ENCODE results near the gene CX3CL1. TPM values are rescaled to one million over a fixed set of nuclear protein-coding genes. Genes with fewer than 3 reads are reported as not detected.
"Not testable (repeated sequence)": the region's sequence is repeated elsewhere in the genome, so short reads cannot be mapped to it uniquely, and the experiment has no call there.

Gene CX3CL1
- total RNA-seq, 6 donors from 2014 or later: 6.3 to 106 (median 31.7) TPM

- TF ChIP-seq POLR2AphosphoS5 (IDR thresholded peaks at IDR 0.05): no peak
- TF ChIP-seq POLR2A (IDR thresholded peaks at IDR 0.05): no peak
- no peak for TF ChIP-seq EP300 (IDR thresholded peaks at IDR 0.05)
- TF ChIP-seq CTCF (IDR thresholded peaks at IDR 0.05): no peak
- no peak for ATAC-seq (ENCODE audit: low FRiP score in 2 of 2)
- H3K36me3 ChIP-seq: no peaks in the 10 kb centered on the region
Measured at GRCh38 chr16:57333402-57333801, 38.9 kb upstream of the CX3CL1 start.

GRCh38 chr16:57335366-57335765 is 36.9 kb upstream of the CX3CL1 start:
- Histone ChIP-seq H3K9me3 (peaks cover 0 to 2% (median 0%) of the 10 kb centered on the region in 4 donors), H3K36me3 (no peaks in the 10 kb centered on the region), H3K4me3 (no peak overlapping the region), H3K27me3 (no peaks in the 10 kb centered on the region), H3K4me1 (peaks cover 0 to under 1% (median 0%) of the 10 kb centered on the region in 4 donors), H3K27ac (no peak overlapping the region)
- TF ChIP-seq EP300 (IDR thresholded peaks at IDR 0.05) (no peak), POLR2AphosphoS5 (IDR thresholded peaks at IDR 0.05) (no peak), CTCF (IDR thresholded peaks at IDR 0.05) (no peak), POLR2A (IDR thresholded peaks at IDR 0.05) (no peak)
- WGBS, 2 donors: 67 to 74% methylated on average over 4 of the region's 4 CpGs
- DNase-seq: no peak
- ATAC-seq (ENCODE audit: low FRiP score in 2 of 2): no peak

More at GRCh38 chr16:57333402-57333801, 38.9 kb upstream of the CX3CL1 start:
- Histone ChIP-seq H3K9me3 (peaks cover 0 to 2% (median 0%) of the 10 kb centered on the region in 4 donors), H3K27ac (no peak overlapping the region), H3K27me3 (no peaks in the 10 kb centered on the region), H3K4me1 (no peaks in the 10 kb centered on the region), H3K4me3 (no peak overlapping the region)
- WGBS, 2 donors: 75 to 88% methylated on average over 1 of the region's 1 CpG
- DNase-seq: no peak

- DNase-seq: no peak
- TF ChIP-seq EP300 (IDR thresholded peaks at IDR 0.05): no peak
- TF ChIP-seq CTCF (IDR thresholded peaks at IDR 0.05): no peak
- TF ChIP-seq POLR2AphosphoS5 (IDR thresholded peaks at IDR 0.05): no peak
- no peak for TF ChIP-seq POLR2A (IDR thresholded peaks at IDR 0.05)
- H3K9me3 ChIP-seq: no peaks in the 10 kb centered on the region
- WGBS, 2 donors: 60 to 70% methylated on average over 5 to 6 of the region's 6 CpGs
- H3K4me3 ChIP-seq: no peak overlapping the region
- H3K27ac ChIP-seq: peak overlapping the region in 3 of 4 donors; percentile 35 to 58 (median 57)
- no peaks in the 10 kb centered on the region for H3K27me3 ChIP-seq
- H3K36me3 ChIP-seq: no peaks in the 10 kb centered on the region
- peak in 1 of 2 donors; percentile 61 for ATAC-seq (ENCODE audit: low FRiP score in 2 of 2)
- peaks cover 8 to 20% (median 13%) of the 10 kb centered on the region in 4 donors for H3K4me1 ChIP-seq
Measured at GRCh38 chr16:57341062-57341440, 31.2 kb upstream of the CX3CL1 start.

GRCh38 chr16:57341441-57342303 is 30.6 kb upstream of the CX3CL1 start:
- peak overlapping the region in 3 of 4 donors; percentile 35 to 58 (median 57) for H3K27ac ChIP-seq

GRCh38 chr16:57342606-57343005 is 29.7 kb upstream of the CX3CL1 start:
- not testable (repeated sequence) for H3K27me3 ChIP-seq
- 96% methylated on average over 9 of the region's 9 CpGs for WGBS, 2 donors

More at GRCh38 chr16:57341441-57342303, 30.6 kb upstream of the CX3CL1 start:
- H3K27me3 ChIP-seq: no peaks in the 10 kb centered on the region
- 39 to 46% methylated on average over 8 of the region's 8 CpGs for WGBS, 2 donors
- ATAC-seq (ENCODE audit: low FRiP score in 2 of 2): peak; percentile 47 to 70
- DNase-seq: peak in 1 of 2 donors; percentile 73
- peaks cover 8 to 20% (median 13%) of the 10 kb centered on the region in 4 donors for H3K4me1 ChIP-seq
- TF ChIP-seq POLR2A (IDR thresholded peaks at IDR 0.05) (no peak), CTCF (IDR thresholded peaks at IDR 0.05) (no peak), POLR2AphosphoS5 (IDR thresholded peaks at IDR 0.05) (peak in 1 of 2 donors; percentile 39), EP300 (IDR thresholded peaks at IDR 0.05) (peak in 1 of 4 donors; percentile 70)
- H3K9me3 ChIP-seq: no peaks in the 10 kb centered on the region
- H3K36me3 ChIP-seq: no peaks in the 10 kb centered on the region
- no peak overlapping the region for H3K4me3 ChIP-seq

More at GRCh38 chr16:57342606-57343005, 29.7 kb upstream of the CX3CL1 start:
- peaks cover 8 to 20% (median 13%) of the 10 kb centered on the region in 4 donors for H3K4me1 ChIP-seq
- not testable (repeated sequence) for H3K4me3 ChIP-seq; H3K27ac ChIP-seq; H3K36me3 ChIP-seq; DNase-seq; H3K9me3 ChIP-seq; ATAC-seq (ENCODE audit: low FRiP score in 2 of 2)

All from upper lobe of left lung (tissue), 6 donors.